Prostate gland (tissue), 2 donors: ENCODE results near the gene TFF1.

Experiments
- POLR2A ChIP-seq: fragments of 450-650 bp; IDR thresholded peaks from one replicate; pipeline ENCODE4 v1.6.1; 2016; ENCODE audit warnings: antibody characterized with exemption, mild to moderate bottlenecking
- POLR2AphosphoS5 ChIP-seq: sonication (generic); formaldehyde crosslinking; IDR thresholded peaks from one replicate; pipeline ENCODE4 v1.6.1; 2017; ENCODE audit warnings: antibody characterized with exemption
- TF ChIP-seq, protein P1 (sequence below), 4 experiments: fragments of 200-600 bp in 2 of 4; fragments of 450-650 bp in 2 of 4; sonication (generic) in 2 of 4; IDR thresholded peaks; 1 replicate in 3 of 4; 2 replicates in 1 of 4; pipeline ENCODE4 v1.5.1; 2016 to 2019; ENCODE audit warnings: antibody characterized with exemption in 4 of 4, mild to moderate bottlenecking in 2 of 4, moderate library complexity in 2 of 4

DNA sequence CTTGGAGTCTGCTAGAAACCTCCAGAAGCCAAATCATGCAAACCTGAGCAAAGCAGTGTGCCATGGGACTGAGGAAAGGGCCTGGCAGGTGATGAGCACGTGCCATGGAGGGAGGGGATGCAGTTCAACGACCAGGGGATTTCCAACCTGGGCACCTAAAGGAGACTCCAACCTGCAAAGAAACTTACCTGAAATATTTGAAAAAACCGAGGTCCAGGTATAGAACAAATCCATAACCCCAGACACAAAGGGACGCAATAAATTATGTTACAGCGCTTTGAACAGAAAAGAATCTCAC lies 46.2 kb upstream of the TFF1 start:
- TF ChIP-seq, protein P1, sequence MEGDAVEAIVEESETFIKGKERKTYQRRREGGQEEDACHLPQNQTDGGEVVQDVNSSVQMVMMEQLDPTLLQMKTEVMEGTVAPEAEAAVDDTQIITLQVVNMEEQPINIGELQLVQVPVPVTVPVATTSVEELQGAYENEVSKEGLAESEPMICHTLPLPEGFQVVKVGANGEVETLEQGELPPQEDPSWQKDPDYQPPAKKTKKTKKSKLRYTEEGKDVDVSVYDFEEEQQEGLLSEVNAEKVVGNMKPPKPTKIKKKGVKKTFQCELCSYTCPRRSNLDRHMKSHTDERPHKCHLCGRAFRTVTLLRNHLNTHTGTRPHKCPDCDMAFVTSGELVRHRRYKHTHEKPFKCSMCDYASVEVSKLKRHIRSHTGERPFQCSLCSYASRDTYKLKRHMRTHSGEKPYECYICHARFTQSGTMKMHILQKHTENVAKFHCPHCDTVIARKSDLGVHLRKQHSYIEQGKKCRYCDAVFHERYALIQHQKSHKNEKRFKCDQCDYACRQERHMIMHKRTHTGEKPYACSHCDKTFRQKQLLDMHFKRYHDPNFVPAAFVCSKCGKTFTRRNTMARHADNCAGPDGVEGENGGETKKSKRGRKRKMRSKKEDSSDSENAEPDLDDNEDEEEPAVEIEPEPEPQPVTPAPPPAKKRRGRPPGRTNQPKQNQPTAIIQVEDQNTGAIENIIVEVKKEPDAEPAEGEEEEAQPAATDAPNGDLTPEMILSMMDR (IDR thresholded peaks at IDR 0.05): no peak
- no peak for TF ChIP-seq POLR2A
- TF ChIP-seq POLR2AphosphoS5: no peak
